Panc1 (cell line): Measurements from ENCODE around the gene MYDGF.

Experiments
- CTCF ChIP-seq: fragments of 450-650 bp; IDR thresholded peaks from 2 replicates; pipeline ENCODE4 v1.5.1; 2017; ENCODE audit warnings: mild to moderate bottlenecking
- POLR2AphosphoS5 ChIP-seq: IDR thresholded peaks from 2 replicates; pipeline ENCODE4 v1.6.1; 2012; ENCODE audit warnings: mild to moderate bottlenecking, low read depth, low read length, moderate library complexity
- REST ChIP-seq, 2 experiments: IDR thresholded peaks; 2 replicates each; pipeline ENCODE4 v1.6.1; 2011 to 2012; ENCODE audit warnings: low read depth in 2 of 2, control low read depth in 1 of 2, low read length in 1 of 2, mild to moderate bottlenecking in 1 of 2, moderate library complexity in 1 of 2; ENCODE audit not compliant: insufficient read depth in 1 of 2
- SIN3A ChIP-seq: IDR thresholded peaks from 2 replicates; pipeline ENCODE4 v1.6.1; 2012; ENCODE audit warnings: low read depth, mild to moderate bottlenecking, low read length, moderate library complexity, borderline replicate concordance; ENCODE audit not compliant: insufficient read depth

GRCh38 chr19:4675346-4675745 lies 5.2 kb upstream of the MYDGF start:
- TF ChIP-seq CTCF (no peak), REST (IDR thresholded peaks at IDR 0.05; ENCODE audit: insufficient read depth in 1 of 2, low read depth in 2 of 2, low read length in 1 of 2) (no peak), POLR2AphosphoS5 (no peak), SIN3A (no peak)
